Fibroblast of skin of back (primary cell): ENCODE measurements around the gene ADAMTS19.

Experiments
- DNase-seq: peaks from one replicate; pipeline ENCODE4 v3.0.0-alpha.2; 2013

The ADAMTS19 gene

DNA sequence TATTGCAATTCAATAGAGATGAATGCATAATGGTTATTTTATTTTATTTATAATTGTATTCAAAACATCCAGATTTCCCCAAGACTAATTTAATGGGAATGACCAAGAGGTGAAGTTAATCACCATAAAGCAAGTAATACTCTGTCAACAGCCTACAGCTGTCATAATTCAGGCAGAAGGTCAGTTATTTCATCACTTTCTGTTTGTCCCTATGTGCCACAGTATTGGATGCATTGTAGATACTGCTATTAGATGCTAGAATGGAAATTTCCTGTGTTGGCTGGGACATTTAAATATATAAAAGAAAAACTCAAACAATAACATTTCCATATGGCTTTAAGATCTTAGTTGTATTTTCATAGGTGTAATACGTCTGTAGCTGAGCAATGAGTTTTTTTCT, 231.1 kb downstream of the ADAMTS19 start:
- no peak for DNase-seq

- no peak for DNase-seq
These were observed 236.5 kb downstream of the ADAMTS19 start for GRCh38 chr5:129696636-129697035.

- no peak for DNase-seq
These were observed 238.6 kb downstream of the ADAMTS19 start for GRCh38 chr5:129698661-129699060.

DNA sequence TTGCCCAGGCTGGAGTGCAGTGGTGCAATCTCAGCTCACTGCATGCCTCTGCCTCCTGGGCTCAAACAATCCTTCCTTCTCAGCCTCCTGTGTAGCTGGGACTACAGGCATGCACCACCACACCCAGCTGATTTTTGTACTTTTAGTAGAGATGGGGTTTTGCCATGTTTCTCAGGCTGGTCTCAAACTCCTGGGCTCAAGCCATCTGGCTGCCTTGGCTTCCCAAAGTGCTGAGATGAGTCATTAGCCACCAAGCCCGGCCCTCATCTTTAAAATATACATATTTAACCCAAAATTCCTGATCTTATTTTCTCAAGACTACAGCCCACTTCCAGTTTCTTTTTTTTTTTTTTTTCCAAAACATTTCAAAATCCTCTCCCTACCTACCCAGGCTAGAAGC, 256.1 kb downstream of the ADAMTS19 start:
- peak; percentile 19 for DNase-seq

DNA sequence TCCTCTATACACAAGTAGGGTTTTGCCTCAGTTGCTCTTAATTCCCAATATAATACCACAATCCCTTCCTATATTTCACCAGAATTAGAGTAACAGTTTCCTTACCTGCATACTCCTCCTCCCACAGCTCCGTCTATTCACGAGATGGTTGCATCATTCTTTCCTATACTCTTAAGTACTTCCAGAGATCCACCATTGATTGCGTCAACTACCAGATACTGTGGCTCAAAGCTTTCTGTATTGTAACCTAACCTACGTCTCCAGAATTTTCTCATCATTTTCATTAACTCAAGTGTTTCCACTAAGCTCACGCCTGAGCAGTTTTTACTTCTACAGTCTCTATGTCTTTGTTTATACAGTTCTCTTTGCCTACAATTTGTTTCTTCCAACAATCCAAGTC, 256.6 kb downstream of the ADAMTS19 start:
- no peak for DNase-seq

DNA sequence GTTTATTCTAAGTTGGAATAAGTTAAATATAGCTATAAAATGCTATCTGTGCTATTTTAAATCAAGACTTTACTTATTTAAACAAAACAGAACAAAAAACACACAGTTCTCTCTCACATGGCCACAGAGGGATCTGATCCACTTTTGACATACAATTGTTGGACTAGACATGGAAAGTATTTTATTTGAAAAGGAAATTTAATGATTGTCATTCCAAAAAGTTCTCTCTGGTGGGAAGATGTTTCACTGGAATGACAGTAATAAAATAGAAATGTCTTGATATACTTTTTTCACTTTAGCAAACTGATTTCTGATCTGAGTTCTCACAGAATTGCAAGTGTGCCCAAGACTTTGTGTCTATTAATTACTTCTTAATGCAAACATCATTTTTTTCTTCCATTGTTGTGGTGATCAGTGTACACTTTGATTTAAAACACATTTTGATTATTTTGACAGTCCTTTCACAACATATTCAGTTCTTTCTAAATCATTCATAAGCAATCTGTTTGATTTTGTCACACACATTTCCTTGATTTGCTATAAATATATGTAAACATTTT, 257.7 kb downstream of the ADAMTS19 start:
- DNase-seq = no peak

DNA sequence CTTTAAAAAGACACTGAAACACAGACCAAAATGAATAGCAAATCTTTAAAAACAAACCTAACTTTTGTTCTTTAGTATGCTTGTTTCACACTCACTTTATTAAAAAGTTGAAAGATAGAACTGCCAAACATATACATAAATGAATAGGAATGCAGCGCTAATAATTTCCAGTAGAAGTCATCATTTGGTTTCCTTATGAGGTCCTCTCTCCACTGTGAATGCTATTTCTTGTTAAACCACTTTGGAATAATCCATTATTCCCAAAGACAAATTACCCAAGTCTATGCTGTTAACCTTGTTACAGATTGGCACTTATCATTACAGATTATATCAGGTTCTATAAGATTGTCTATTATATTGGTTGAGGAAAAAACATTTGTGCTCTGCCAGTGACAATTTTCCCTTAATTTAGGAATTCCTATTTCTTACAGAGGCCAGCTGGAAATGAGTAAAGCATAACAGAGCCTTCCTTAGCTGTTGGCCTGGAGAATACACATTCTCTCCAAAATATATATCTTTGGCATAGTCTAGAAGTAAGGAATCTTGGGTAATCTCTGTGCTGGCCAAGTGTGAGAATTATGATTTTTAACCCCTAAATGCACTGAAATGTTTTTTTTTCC, 258.5 kb downstream of the ADAMTS19 start:
- peak; percentile 15 for DNase-seq

GRCh38 chr5:129724222-129724621, 264.1 kb downstream of the ADAMTS19 start:
- DNase-seq = no peak

- no peak for DNase-seq
These were observed 264.5 kb downstream of the ADAMTS19 start for GRCh38 chr5:129724647-129725046.

DNA sequence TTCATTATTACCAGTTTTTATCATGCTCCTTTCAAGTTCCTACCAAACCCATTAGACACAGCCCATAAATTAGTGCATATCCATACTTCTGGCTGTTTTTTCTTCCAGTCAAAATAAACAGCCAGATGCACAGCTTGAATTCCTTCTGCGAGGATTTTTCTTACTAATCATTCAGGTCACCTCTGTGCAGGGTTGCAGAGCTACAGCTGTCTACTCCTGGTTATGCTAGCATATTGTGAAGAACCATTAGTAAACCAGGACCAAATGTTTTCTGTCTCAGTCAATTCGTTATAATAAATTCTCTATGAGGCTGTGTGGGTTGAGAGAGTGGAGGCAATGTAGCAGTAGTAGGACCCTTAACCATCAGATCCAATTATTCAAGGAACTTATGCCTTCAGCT, 279.7 kb downstream of the ADAMTS19 start:
- DNase-seq = no peak

DNA sequence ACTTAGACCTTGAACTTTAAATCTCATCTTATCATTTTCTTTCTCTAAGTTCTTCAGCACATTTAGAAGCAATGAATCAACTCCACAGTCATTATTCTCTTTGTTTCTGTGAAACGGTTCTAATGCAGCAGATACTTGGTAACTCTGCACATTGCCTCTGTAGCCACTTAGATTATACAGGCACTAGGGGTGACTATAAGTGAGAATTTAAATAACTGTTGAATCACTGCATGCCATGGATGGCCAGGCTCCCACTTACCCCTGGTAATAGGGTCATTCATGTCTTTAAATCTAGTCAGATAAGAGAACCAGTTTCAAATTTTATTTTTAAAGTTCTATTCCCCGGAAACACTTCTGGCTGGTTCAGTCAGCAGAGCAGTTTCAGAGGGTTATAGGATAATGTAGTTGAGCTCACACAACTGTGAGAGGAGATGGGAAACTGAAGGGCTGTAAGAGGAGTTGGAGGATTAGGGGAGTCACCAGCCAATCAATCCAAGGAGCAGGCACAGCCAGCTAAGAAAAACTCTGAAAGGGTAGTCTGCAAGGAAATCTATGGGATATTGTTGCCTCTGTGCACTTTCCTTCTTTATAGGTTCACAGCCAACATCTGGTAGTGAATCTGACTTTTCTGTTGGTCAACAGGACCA, 283.6 kb downstream of the ADAMTS19 start:
- no peak for DNase-seq

- DNase-seq = no peak
These were observed 285.9 kb downstream of the ADAMTS19 start for GRCh38 chr5:129745997-129746396.

GRCh38 chr5:129746876-129747275, 286.8 kb downstream of the ADAMTS19 start:
- DNase-seq = no peak

- no peak for DNase-seq
These were observed 287.7 kb downstream of the ADAMTS19 start, which contains the start of gene MINAR2 for GRCh38 chr5:129747572-129748407. MINAR2 (plus strand) TSS chr5:129748094; CDS start chr5:129748191, 97 bp downstream.

DNA sequence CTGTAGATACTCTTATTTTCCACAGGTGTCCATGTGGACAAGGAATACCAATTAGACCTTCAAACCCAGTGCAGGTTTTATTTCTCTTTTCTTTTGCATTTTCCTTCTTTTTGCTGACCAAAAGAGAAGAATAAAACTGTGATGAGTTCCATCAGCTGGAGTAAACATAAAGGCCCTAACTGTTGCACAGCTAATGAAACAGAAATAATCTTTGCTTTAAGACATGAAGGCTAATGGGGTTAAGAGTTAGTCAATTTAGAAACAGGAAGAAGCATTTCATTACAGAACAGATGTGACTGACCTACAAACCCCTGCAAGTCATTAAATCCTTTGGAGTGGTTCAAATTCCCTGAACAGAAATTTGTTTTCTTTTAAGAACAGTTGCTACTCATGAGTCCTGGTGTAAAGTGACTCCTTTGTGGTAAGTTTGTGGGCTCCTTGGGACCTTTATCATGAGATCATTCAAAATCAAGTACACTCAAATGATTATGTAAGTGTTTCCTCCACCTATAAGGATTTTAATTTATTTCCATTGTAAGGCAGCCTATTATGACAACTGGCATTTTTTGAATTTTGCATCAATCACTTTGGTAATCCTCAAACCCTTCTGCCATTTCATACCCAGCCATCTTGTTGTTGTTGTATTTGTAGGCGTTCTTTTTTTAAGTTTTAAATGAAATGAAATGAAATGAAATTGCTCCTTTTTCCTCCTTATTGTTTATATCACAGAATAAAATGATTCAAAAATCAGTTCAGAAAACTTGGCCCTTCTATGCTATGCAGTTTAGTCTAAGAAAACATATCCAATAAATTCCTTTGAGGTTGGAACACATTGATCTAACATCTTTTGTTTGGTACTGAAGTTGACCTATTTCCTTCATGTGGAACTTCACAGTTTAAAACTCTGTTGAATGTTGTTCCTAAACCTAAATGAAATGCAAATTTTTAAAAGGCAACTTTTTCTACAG, 289.1 kb downstream of the ADAMTS19 start:
- DNase-seq = no peak

DNA sequence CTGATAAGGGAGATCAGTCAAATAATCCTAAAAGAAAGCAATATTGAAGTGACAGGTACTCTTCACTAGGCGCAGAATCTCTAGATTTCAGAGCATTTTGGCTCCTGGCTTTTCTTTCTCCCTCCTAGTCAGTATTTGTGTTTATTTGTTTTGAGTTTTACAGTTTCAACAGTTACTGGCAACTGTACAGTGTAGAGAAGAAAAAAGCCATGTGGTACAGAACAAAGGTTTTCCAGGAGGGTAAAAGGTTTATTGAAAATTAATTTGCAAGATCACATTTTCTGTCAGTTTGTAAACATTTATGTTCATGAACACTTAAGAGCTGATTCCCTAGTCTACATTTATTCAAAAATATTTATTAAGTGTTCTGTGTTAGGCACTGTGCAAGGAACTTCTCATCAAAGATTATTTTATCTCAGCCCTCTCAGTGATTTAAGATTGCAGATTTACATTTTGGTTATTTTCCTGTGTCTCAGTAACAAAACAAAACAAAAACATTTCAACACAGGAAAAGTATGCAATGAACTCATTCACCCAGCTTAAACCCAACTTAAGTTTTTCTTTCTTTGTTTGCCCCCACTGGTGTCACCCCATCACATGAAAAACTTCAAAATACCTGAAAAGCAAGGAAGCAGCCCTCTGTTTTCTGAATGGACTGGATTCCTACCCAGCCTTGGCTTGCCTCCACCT, 300.7 kb downstream of the ADAMTS19 start:
- DNase-seq = no peak

DNA sequence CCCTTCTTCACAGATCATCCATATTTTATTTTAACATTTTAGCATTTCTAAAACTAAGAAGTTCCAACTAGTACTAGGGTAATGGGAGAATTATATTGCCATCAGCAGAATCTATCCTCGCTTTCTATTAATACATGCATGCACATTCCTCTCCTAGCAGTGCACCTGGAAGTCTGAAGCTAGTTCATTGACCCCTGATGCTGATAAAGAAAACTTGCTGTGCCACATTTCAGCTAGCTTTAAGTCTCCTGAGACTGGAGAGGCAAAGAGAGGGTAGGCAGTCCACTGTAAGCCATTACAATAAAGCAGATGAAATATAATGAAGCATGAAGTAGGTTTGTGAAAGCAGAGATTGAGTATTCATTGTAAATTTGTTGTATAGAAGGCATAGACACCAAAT, 303.6 kb downstream of the ADAMTS19 start:
- no peak for DNase-seq

DNA sequence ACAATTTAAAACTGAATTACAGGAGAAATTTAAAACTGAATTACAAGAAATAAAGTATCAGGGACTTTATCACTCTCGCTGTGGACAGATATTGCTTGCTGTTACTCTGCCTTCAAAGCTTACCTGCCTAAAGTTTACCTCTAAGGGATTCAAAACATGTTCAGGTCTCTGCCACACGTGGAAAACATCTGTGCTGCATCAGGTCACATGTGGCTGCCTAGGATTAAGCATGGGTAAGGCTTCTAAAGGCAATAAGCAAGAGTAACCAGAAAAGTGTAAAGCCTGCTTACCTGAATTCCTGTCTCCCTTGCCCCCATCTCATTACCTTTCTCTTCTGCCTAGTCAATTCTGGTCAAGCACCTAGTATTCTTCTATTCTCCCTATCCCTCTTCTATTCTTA, 306.7 kb downstream of the ADAMTS19 start:
- no peak for DNase-seq

GRCh38 chr5:129767927-129768380, 307.9 kb downstream of the ADAMTS19 start:
- DNase-seq = peak; percentile 85

DNA sequence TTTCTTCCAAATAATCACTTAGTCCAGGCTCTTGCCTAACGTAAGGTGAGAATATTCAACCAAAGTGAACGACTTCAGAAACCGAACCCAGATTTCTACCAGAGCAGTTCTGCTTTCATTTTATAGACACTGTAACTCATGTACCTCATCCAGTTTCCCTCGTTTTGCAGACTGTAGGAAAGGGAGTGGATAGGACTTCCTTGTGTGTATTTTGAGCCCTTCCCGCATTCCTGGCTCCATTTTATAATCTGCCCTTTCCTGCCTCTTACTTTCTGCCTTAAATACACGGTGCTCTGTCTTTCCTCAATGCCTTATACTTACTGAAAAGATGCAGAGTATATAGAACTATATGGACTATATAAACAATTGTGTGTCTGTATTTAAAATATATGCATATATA, 308.6 kb downstream of the ADAMTS19 start:
- no peak for DNase-seq
